HepG2 (cell line): ENCODE measurements around the gene THRB.

Experiments used
- POLR2AphosphoS5 ChIP-seq: IDR thresholded peaks from 2 replicates; pipeline ENCODE4 v1.6.1; 2012; ENCODE audit warnings: low read depth, low read length
- ZBTB7A ChIP-seq: sonication (generic); formaldehyde crosslinking; IDR thresholded peaks from 2 replicates; pipeline ENCODE4 v1.8.0; 2022; ENCODE audit warnings: mild to moderate bottlenecking, missing genetic modification reagents

DNA sequence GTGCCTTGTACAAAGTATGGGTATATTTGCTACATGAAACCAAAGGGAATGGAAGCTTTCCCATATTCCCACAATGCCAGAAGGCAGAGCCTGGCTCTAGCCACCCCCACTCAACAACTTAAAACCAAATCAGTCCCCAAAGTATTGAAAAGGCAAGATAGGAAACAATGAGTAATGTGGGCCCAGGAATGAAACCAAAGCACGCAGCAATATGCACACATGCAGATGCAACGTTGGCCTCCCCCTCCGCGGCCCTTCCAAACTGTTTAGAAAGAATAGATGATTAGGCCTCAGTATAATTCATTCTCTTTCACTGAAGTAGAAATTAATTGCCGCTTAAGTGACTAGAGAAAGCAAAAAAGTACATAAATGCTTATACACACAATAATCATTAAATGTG lies 59.1 kb downstream of the THRB start:
- no peak for TF ChIP-seq POLR2AphosphoS5
- TF ChIP-seq ZBTB7A = no peak
